ENCODE measurements around the gene RCN1.

RCN1 gene

GRCh38 chr11:32088117-32088941 is 2.5 kb upstream of the RCN1 start:
- H3K4me3 ChIP-seq (ENCODE audit: low read depth, low read length), result no peak overlapping the region
- no peak for TF ChIP-seq CTCF (IDR thresholded peaks at IDR 0.05; ENCODE audit: borderline replicate concordance, insufficient read depth, low read depth, low read length)

- peak overlapping the region; percentile 89 for H3K4me3 ChIP-seq (ENCODE audit: low read depth, low read length)
- no peak for TF ChIP-seq CTCF (IDR thresholded peaks at IDR 0.05; ENCODE audit: borderline replicate concordance, insufficient read depth, low read depth, low read length)
Observed at GRCh38 chr11:32092581-32093170, 1.8 kb downstream of the RCN1 start.

- TF ChIP-seq CTCF (IDR thresholded peaks at IDR 0.05; ENCODE audit: borderline replicate concordance, insufficient read depth, low read depth, low read length), result no peak
- H3K4me3 ChIP-seq (ENCODE audit: low read depth, low read length), result no peak overlapping the region
Observed at GRCh38 chr11:32094923-32095322, 4.0 kb downstream of the RCN1 start.

GRCh38 chr11:32098142-32098903 is 7.4 kb downstream of the RCN1 start:
- TF ChIP-seq CTCF (IDR thresholded peaks at IDR 0.05; ENCODE audit: borderline replicate concordance, insufficient read depth, low read depth, low read length), result no peak

GRCh38 chr11:32099516-32099915 is 8.6 kb downstream of the RCN1 start:
- no peak overlapping the region for H3K4me3 ChIP-seq (ENCODE audit: low read depth, low read length)

More at GRCh38 chr11:32098142-32098903, 7.4 kb downstream of the RCN1 start:
- H3K4me3 ChIP-seq (ENCODE audit: low read depth, low read length), result no peak overlapping the region

GRCh38 chr11:32100495-32100894 is 9.6 kb downstream of the RCN1 start:
- no peak overlapping the region for H3K4me3 ChIP-seq (ENCODE audit: low read depth, low read length)
- TF ChIP-seq CTCF (IDR thresholded peaks at IDR 0.05; ENCODE audit: borderline replicate concordance, insufficient read depth, low read depth, low read length), result no peak

More at GRCh38 chr11:32099516-32099915, 8.6 kb downstream of the RCN1 start:
- TF ChIP-seq CTCF (IDR thresholded peaks at IDR 0.05; ENCODE audit: borderline replicate concordance, insufficient read depth, low read depth, low read length), result no peak
